WTC11 (cell line): Measurements from ENCODE around the gene MAOA. TPM values are rescaled to one million over a fixed set of nuclear protein-coding genes. Genes with fewer than 3 reads are reported as not detected.

Source experiments
- ATAC-seq: fragments of 200-7000 bp; cut with Tn5 transposase; 2 replicates; pipeline ENCODE4 v1.10.0; 2021; ENCODE audit warnings: mild to moderate bottlenecking, moderate library complexity
- CTCF ChIA-PET: fragments of 300-600 bp; sonication (Branson Sonifier 250); formaldehyde crosslinking; loops from one replicate; lab custom pipeline; 2021; ENCODE audit warnings: antibody characterized with exemption; lab: Charles Lee
- POLR2A ChIA-PET: fragments of 350-600 bp; sonication (Branson Sonifier 250); formaldehyde crosslinking; loops from one replicate; lab custom pipeline; 2021; ENCODE audit warnings: antibody characterized with exemption; lab: Charles Lee
- DNase-seq: peaks from one replicate; pipeline ENCODE4 v3.0.0; 2021; ENCODE audit warnings: low spot score
- H3K27ac Mint-ChIP-seq: 2 replicates; pipeline ENCODE4 v1.8.0; 2021; ENCODE audit warnings: mixed read lengths
- H3K27me3 Mint-ChIP-seq: 2 replicates; pipeline ENCODE4 v1.8.0; 2021; ENCODE audit warnings: low read depth, mild to moderate bottlenecking, moderate library complexity, mixed read lengths
- H3K36me3 Mint-ChIP-seq: 2 replicates; pipeline ENCODE4 v1.8.0; 2021; ENCODE audit warnings: mixed read lengths
- H3K4me1 Mint-ChIP-seq: 2 replicates; pipeline ENCODE4 v1.8.0; 2022; ENCODE audit warnings: mixed read lengths
- H3K4me3 Mint-ChIP-seq: 2 replicates; pipeline ENCODE4 v1.8.0; 2021; ENCODE audit warnings: mild to moderate bottlenecking, moderate library complexity, mixed read lengths
- H3K9me3 Mint-ChIP-seq: 2 replicates; pipeline ENCODE4 v1.8.0; 2021; ENCODE audit warnings: mixed read lengths
- ATF3 ChIP-seq: sonication (generic); formaldehyde crosslinking; conservative IDR thresholded peaks from 2 replicates; pipeline ENCODE4 v1.8.1; 2022; ENCODE audit warnings: mild to moderate bottlenecking, missing genetic modification reagents
- EMX1 ChIP-seq: fragments of 250-450 bp; sonication (Bioruptor Pico); IDR thresholded peaks from 2 replicates; pipeline ENCODE4 v1.8.0; 2021; ENCODE audit warnings: mild to moderate bottlenecking
- ETV6 ChIP-seq: sonication (generic); formaldehyde crosslinking; IDR thresholded peaks from 2 replicates; pipeline ENCODE4 v1.8.1; 2022; ENCODE audit warnings: mild to moderate bottlenecking, missing genetic modification reagents
- HMGA2 ChIP-seq: fragments of 250-450 bp; sonication (Bioruptor Pico); IDR thresholded peaks from 2 replicates; pipeline ENCODE4 v1.4.0; 2021; ENCODE audit warnings: mild to moderate bottlenecking, moderate library complexity
- IRF1 ChIP-seq: sonication (generic); formaldehyde crosslinking; IDR thresholded peaks from 2 replicates; pipeline ENCODE4 v1.8.0; 2023; ENCODE audit warnings: missing genetic modification reagents
- IRF2 ChIP-seq: sonication (generic); formaldehyde crosslinking; IDR thresholded peaks from 2 replicates; pipeline ENCODE4 v1.8.0; 2022; ENCODE audit warnings: low read depth, missing genetic modification reagents, borderline replicate concordance
- MAX ChIP-seq: sonication (generic); formaldehyde crosslinking; IDR thresholded peaks from 2 replicates; pipeline ENCODE4 v1.8.0; 2022; ENCODE audit warnings: mild to moderate bottlenecking, missing genetic modification reagents
- MXD4 ChIP-seq: fragments of 250-450 bp; sonication (Bioruptor Pico); IDR thresholded peaks from 2 replicates; pipeline ENCODE4 v1.8.0; 2021; ENCODE audit warnings: mild to moderate bottlenecking, moderate library complexity, borderline replicate concordance
- MYBL2 ChIP-seq: sonication (generic); formaldehyde crosslinking; IDR thresholded peaks from 2 replicates; pipeline ENCODE4 v1.8.1; 2023; ENCODE audit warnings: mild to moderate bottlenecking, moderate library complexity, missing genetic modification reagents
- OVOL2 ChIP-seq: fragments of 250-450 bp; sonication (Bioruptor Pico); IDR thresholded peaks from 2 replicates; pipeline ENCODE4 v1.9.0; 2021; ENCODE audit warnings: mild to moderate bottlenecking, borderline replicate concordance
- SP1 ChIP-seq: sonication (generic); formaldehyde crosslinking; conservative IDR thresholded peaks from 2 replicates; pipeline ENCODE4 v1.8.1; 2022; ENCODE audit warnings: missing genetic modification reagents
- TCF7 ChIP-seq: sonication (generic); formaldehyde crosslinking; IDR thresholded peaks from 2 replicates; pipeline ENCODE4 v1.8.0; 2022; ENCODE audit warnings: mild to moderate bottlenecking, low read depth, missing genetic modification reagents, moderate library complexity
- TEAD4 ChIP-seq: sonication (generic); formaldehyde crosslinking; IDR thresholded peaks from 2 replicates; pipeline ENCODE4 v1.8.0; 2022; ENCODE audit warnings: mild to moderate bottlenecking, missing genetic modification reagents
- USF2 ChIP-seq: sonication (generic); formaldehyde crosslinking; IDR thresholded peaks from 2 replicates; pipeline ENCODE4 v1.8.1; 2023; ENCODE audit warnings: mild to moderate bottlenecking, missing genetic modification reagents, moderate library complexity
- ZNF232 ChIP-seq: sonication (generic); formaldehyde crosslinking; IDR thresholded peaks from 2 replicates; pipeline ENCODE4 v1.8.0; 2022; ENCODE audit warnings: mild to moderate bottlenecking, missing genetic modification reagents
- ZNF671 ChIP-seq: fragments of 250-450 bp; sonication (Bioruptor Pico); IDR thresholded peaks from 2 replicates; pipeline ENCODE4 v1.8.0; 2021; ENCODE audit warnings: mild to moderate bottlenecking
- total RNA-seq: library from RNA; stranded (reverse); gene quantifications from 3 replicates; pipeline ENCODE4 v1.2.3, GENCODE V29; 2021
- TF ChIP-seq, protein P1 (sequence below): sonication (generic); formaldehyde crosslinking; IDR thresholded peaks from 2 replicates; pipeline ENCODE4 v1.8.1; 2022; ENCODE audit warnings: mild to moderate bottlenecking, moderate library complexity, missing genetic modification reagents
- TF ChIP-seq, protein P2 (sequence below): sonication (generic); formaldehyde crosslinking; conservative IDR thresholded peaks from 2 replicates; pipeline ENCODE4 v1.8.1; 2023; ENCODE audit warnings: mild to moderate bottlenecking, low read depth, missing genetic modification reagents, moderate library complexity

MAOA gene
- total RNA-seq, 1 experiment from 2014 or later, result 6.0 TPM

- TF ChIP-seq, protein P1, sequence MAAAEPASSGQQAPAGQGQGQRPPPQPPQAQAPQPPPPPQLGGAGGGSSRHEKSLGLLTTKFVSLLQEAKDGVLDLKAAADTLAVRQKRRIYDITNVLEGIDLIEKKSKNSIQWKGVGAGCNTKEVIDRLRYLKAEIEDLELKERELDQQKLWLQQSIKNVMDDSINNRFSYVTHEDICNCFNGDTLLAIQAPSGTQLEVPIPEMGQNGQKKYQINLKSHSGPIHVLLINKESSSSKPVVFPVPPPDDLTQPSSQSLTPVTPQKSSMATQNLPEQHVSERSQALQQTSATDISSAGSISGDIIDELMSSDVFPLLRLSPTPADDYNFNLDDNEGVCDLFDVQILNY (CRISPR knock-in tag), result no peak
Observed at GRCh38 chrX:43745938-43746721, 90.0 kb downstream of the MAOA start (continued).

DNA sequence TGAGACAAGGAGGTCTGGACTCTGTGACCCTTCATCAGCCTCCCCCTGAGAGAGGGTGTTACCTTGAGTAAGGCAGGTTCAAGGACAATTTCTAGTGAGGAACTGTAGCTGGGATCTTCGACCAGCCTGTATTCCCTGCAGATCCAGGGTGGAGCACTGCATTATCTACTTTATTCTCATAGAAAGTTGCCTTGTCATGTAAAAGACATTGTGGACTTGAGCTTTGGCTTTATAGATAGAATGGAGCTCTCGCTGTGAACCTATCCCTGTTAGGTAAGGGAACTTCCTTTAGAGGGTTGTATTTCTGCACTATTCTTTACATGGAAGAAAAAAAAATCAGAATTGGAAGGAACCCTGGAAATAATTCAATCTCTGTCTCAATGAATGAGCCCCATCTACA is 91.4 kb downstream of the MAOA start:
- Mint-ChIP-seq H3K27me3 (no peaks in the 10 kb centered on the region; the same call in 1 of the 2 replicates), H3K4me1 (no peaks in the 10 kb centered on the region), H3K9me3 (peaks cover 3% of the 10 kb centered on the region; the same call in 1 of the 2 replicates), H3K4me3 (no peak overlapping the region), H3K27ac (no peak overlapping the region), H3K36me3 (no peaks in the 10 kb centered on the region)
- DNase-seq (no peak), ATAC-seq (no peak)
- no peak for TF ChIP-seq HMGA2 (CRISPR knock-in tag)
- TF ChIP-seq TCF7 (CRISPR knock-in tag), result no peak
- no peak for TF ChIP-seq EMX1 (CRISPR knock-in tag)
- no peak for TF ChIP-seq MAX
- TF ChIP-seq USF2 (CRISPR knock-in tag), result no peak
- TF ChIP-seq ETV6 (CRISPR knock-in tag), result no peak
- TF ChIP-seq ZNF232 (CRISPR knock-in tag), result no peak
- TF ChIP-seq, protein P2, sequence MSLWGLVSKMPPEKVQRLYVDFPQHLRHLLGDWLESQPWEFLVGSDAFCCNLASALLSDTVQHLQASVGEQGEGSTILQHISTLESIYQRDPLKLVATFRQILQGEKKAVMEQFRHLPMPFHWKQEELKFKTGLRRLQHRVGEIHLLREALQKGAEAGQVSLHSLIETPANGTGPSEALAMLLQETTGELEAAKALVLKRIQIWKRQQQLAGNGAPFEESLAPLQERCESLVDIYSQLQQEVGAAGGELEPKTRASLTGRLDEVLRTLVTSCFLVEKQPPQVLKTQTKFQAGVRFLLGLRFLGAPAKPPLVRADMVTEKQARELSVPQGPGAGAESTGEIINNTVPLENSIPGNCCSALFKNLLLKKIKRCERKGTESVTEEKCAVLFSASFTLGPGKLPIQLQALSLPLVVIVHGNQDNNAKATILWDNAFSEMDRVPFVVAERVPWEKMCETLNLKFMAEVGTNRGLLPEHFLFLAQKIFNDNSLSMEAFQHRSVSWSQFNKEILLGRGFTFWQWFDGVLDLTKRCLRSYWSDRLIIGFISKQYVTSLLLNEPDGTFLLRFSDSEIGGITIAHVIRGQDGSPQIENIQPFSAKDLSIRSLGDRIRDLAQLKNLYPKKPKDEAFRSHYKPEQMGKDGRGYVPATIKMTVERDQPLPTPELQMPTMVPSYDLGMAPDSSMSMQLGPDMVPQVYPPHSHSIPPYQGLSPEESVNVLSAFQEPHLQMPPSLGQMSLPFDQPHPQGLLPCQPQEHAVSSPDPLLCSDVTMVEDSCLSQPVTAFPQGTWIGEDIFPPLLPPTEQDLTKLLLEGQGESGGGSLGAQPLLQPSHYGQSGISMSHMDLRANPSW (CRISPR knock-in tag), result no peak
- TF ChIP-seq ZNF671, result no peak
- no peak for TF ChIP-seq MYBL2 (CRISPR knock-in tag)
- TF ChIP-seq IRF2, result no peak
- TF ChIP-seq OVOL2 (CRISPR knock-in tag), result no peak
- no peak for TF ChIP-seq ATF3 (CRISPR knock-in tag)
- TF ChIP-seq, protein P1 (CRISPR knock-in tag), result no peak
- no peak for TF ChIP-seq IRF1 (CRISPR knock-in tag)
- TF ChIP-seq MXD4 (CRISPR knock-in tag), result no peak
- no peak for TF ChIP-seq SP1 (CRISPR knock-in tag)
- TF ChIP-seq TEAD4, result no peak
- CTCF ChIA-PET, result no interaction called here
- POLR2A ChIA-PET, result no interaction called here
